K562 (cell line): ENCODE results near the gene UVRAG. TPM values are rescaled to one million over a fixed set of nuclear protein-coding genes. Genes with fewer than 3 reads are reported as not detected.

Experiments
- ATAC-seq: fragments of 200-7000 bp; cut with Tn5 transposase; 3 replicates; pipeline ENCODE4 v1.9.1; 2020; ENCODE audit warnings: moderate library complexity
- BruUV-seq: library from RNA; stranded (reverse); fragments of 400-500 nt; replicated peaks from 2 replicates; lab custom pipeline; 2021; lab: Mats Ljungman, UMichigan
- CTCF ChIA-PET: fragments of 300-600 bp; formaldehyde crosslinking; extraction: SDS; loops from one replicate; lab custom pipeline; 2021; ENCODE audit warnings: low intra/inter-chr PET ratio; lab: Yijun Ruan, JAX
- POLR2A ChIA-PET: fragments of 300-600, 350-650 bp; sonication (Branson Sonifier 250); formaldehyde crosslinking; extraction: SDS; loops from one replicate; lab custom pipeline; 2021; ENCODE audit warnings: antibody characterized with exemption, inconsistent platforms; lab: Yijun Ruan, JAX
- DNase-seq, 4 experiments: peaks; one replicate each; pipeline versions ENCODE4 v3.0.0 to v3.0.0-alpha.2; 2011 to 2018; ENCODE audit warnings: low spot score in 3 of 4, mixed read lengths in 3 of 4; ENCODE audit errors: extremely low read depth in 1 of 4
- FAIRE-seq: peaks from 2 replicates; lab custom pipeline; 2011; peaks lifted over from hg19 to GRCh38; lab: Jason Lieb, UNC
- H2AFZ ChIP-seq: 2 replicates; pipeline ENCODE4 v1.6.0; 2011; ENCODE audit warnings: low read depth, low read length, control low read depth, inconsistent platforms
- H3K27ac ChIP-seq: fragments of 200-600 bp; 3 replicates; pipeline ENCODE4 v1.8.0; 2011; ENCODE audit warnings: low read depth, mild to moderate bottlenecking, control low read depth, inconsistent platforms, low read length, moderate library complexity, mixed read lengths; ENCODE audit errors: extremely low read depth
- H3K27me3 ChIP-seq, 2 experiments: fragments of 300-600 bp in 1 of 2; 2 replicates in 1 of 2; 3 replicates in 1 of 2; pipeline versions ENCODE4 v1.6.0 to v1.8.0; 2011; ENCODE audit warnings: inconsistent platforms in 2 of 2, low read length in 2 of 2, mild to moderate bottlenecking in 1 of 2, mixed read lengths in 1 of 2, moderate library complexity in 1 of 2; ENCODE audit not compliant: control insufficient read depth in 2 of 2, insufficient read depth in 2 of 2
- H3K36me3 ChIP-seq: fragments of 300-600 bp; 3 replicates; pipeline ENCODE4 v1.8.0; 2011; ENCODE audit warnings: mild to moderate bottlenecking, low read length, inconsistent platforms; ENCODE audit not compliant: control insufficient read depth, insufficient read depth
- H3K4me1 ChIP-seq, 2 experiments: fragments of 200-600 bp in 1 of 2; replicated peaks in 1 of 2; 2 replicates in 1 of 2; 3 replicates in 1 of 2; pipeline versions ENCODE4 v1.5.1 to v1.8.0; 2011; ENCODE audit warnings: inconsistent platforms in 2 of 2, low read length in 2 of 2, mild to moderate bottlenecking in 1 of 2, mixed read lengths in 1 of 2, moderate library complexity in 1 of 2; ENCODE audit not compliant: control insufficient read depth in 2 of 2, insufficient read depth in 2 of 2
- H3K4me2 ChIP-seq: 2 replicates; pipeline ENCODE4 v1.6.1; 2011; ENCODE audit warnings: low read length, control low read depth, inconsistent platforms, mixed read lengths; ENCODE audit not compliant: insufficient read depth
- H3K4me3 ChIP-seq: fragments of 200-600 bp; sonication (generic), shearing (Covaris generic); 2 replicates; pipeline ENCODE4 v1.5.1; 2016; ENCODE audit warnings: control low read depth, inconsistent platforms
- H3K79me2 ChIP-seq: fragments of 200-600 bp; 3 replicates; pipeline ENCODE4 v1.8.0; 2011; ENCODE audit warnings: low read length, inconsistent platforms; ENCODE audit not compliant: control insufficient read depth, insufficient read depth
- H3K9ac ChIP-seq, 2 experiments: 2 replicates each; pipeline versions ENCODE4 v1.6.0 to v1.6.1; 2011; ENCODE audit warnings: low read depth in 2 of 2, low read length in 2 of 2, control low read depth in 1 of 2, inconsistent platforms in 1 of 2, mild to moderate bottlenecking in 1 of 2, mixed read lengths in 1 of 2; ENCODE audit not compliant: insufficient read depth in 1 of 2
- H3K9me1 ChIP-seq: one replicate; pipeline ENCODE4 v1.6.0; 2011; ENCODE audit warnings: inconsistent platforms, mild to moderate bottlenecking, low read length, moderate library complexity; ENCODE audit not compliant: control insufficient read depth, insufficient read depth
- H3K9me3 ChIP-seq: replicated peaks from 2 replicates; pipeline ENCODE4 v1.5.1; 2011; ENCODE audit warnings: low read depth, low read length, inconsistent platforms; ENCODE audit not compliant: control insufficient read depth, insufficient read depth
- H4K20me1 ChIP-seq: replicated peaks from 2 replicates; pipeline ENCODE4 v1.6.1; 2011; ENCODE audit warnings: low read length, inconsistent platforms, mixed read lengths; ENCODE audit not compliant: control insufficient read depth, insufficient read depth
- ARID2 ChIP-seq: fragments of 450-650 bp; IDR thresholded peaks from 2 replicates; pipeline ENCODE4 v1.6.1; 2017; ENCODE audit warnings: antibody characterized with exemption, mild to moderate bottlenecking
- FOSL1 ChIP-seq: fragments of 200-800 bp; sonication (Bioruptor generic); conservative IDR thresholded peaks from 2 replicates; pipeline ENCODE4 v1.6.1; 2016; ENCODE audit warnings: missing genetic modification characterization, missing compliant biosample characterization
- KDM5B ChIP-seq: fragments of 200-600 bp; sonication (generic); IDR thresholded peaks from 2 replicates; pipeline ENCODE4 v1.6.1; 2012; ENCODE audit warnings: low read depth, mild to moderate bottlenecking, moderate library complexity, low read length, control low read depth, inconsistent platforms; ENCODE audit not compliant: insufficient replicate concordance
- MYC ChIP-seq, 2 experiments: fragments of 250-450 bp in 1 of 2; sonication (Bioruptor Pico) in 1 of 2; IDR thresholded peaks; 2 replicates each; pipeline versions ENCODE4 v1.5.1 to v1.6.1; 2012 to 2021; ENCODE audit warnings: low read depth in 2 of 2, borderline replicate concordance in 1 of 2, improper control_type of control experiment in 1 of 2, low read length in 1 of 2, mild to moderate bottlenecking in 1 of 2, moderate library complexity in 1 of 2
- ZNF175 ChIP-seq: fragments of 200-800 bp; sonication (Bioruptor generic); IDR thresholded peaks from 2 replicates; pipeline ENCODE4 v1.6.1; 2016; ENCODE audit warnings: low read depth, mild to moderate bottlenecking, missing genetic modification characterization, missing compliant biosample characterization
- ZNF347 ChIP-seq: fragments of 450-650 bp; formaldehyde crosslinking; IDR thresholded peaks from 2 replicates; pipeline ENCODE4 v1.4.0; 2020; ENCODE audit warnings: low read depth, mild to moderate bottlenecking, moderate library complexity
- ZNF655 ChIP-seq: fragments of 250-450 bp; sonication (Bioruptor Pico); IDR thresholded peaks from 2 replicates; pipeline ENCODE4 v1.5.0; 2021
- WGBS: fragments of 100-300 bp; shearing (Covaris generic); methylation state at CpG from one replicate; pipeline ENCODE4 v1.1.6; 2016; ENCODE audit warnings: low coverage, mixed read lengths; ENCODE audit not compliant: insufficient coverage; ENCODE audit errors: missing lambda C conversion rate; 5-methylcytosine and 5-hydroxymethylcytosine counted together
- in situ Hi-C: fragments of 300-500 bp; cut with MboI; formaldehyde crosslinking; loops from 4 replicates; pipeline ENCODE4 v1.15.0; 2018; ENCODE audit warnings: inconsistent platforms, mixed read lengths
- intact Hi-C: fragments of 100-400 bp; cut with micrococcal nuclease; formaldehyde crosslinking; loops from 2 replicates; pipeline ENCODE4 v1.14.2; 2022
- polyA plus RNA-seq, 8 experiments: library from polyadenylated mRNA; depleted of rRNA in 4 of 8; stranded (reverse) in 5 of 8; unstranded in 3 of 8; fragments of >200 nt; fragmentation: Nextera tagmentation in 2 of 8; fragmentation: Illumina TruSeq in 1 of 8; extraction: Ambion mirVana in 2 of 8; extraction: Trizol in 1 of 8; gene quantifications; 2 replicates each; pipeline versions ENCODE4 v1.2.1 to v1.2.3, GENCODE V29; 2011 to 2014; ENCODE audit warnings: inconsistent platforms in 1 of 8, missing spikeins in 1 of 8
- total RNA-seq, 7 experiments: library from RNA; depleted of rRNA in 6 of 7; stranded (reverse); fragments of >200 nt in 6 of 7; fragmentation: Illumina TruSeq in 2 of 7; extraction: Trizol in 2 of 7; gene quantifications; 2 replicates each; pipeline versions ENCODE4 v1.2.1 to v1.2.3, GENCODE V29; 2011 to 2021; ENCODE audit warnings: low replicate concordance in 1 of 7

UVRAG gene
- total and polyA plus RNA-seq, 9 of the 15 experiments (the other 6 are each of a cell fraction or from before 2014, with no cell fraction given), result 3.1 to 17.8 (median 12.4) TPM

- TF ChIP-seq ZNF175 (CRISPR knock-in tag), result no peak
- TF ChIP-seq ZNF655 (CRISPR knock-in tag), result no peak
Measured at GRCh38 chr11:76158394-76159302, 343.6 kb downstream of the UVRAG start (continued).

- FAIRE-seq (no peak), DNase-seq (no peak), ATAC-seq (no peak)
- in situ Hi-C loops, result no loop called here
- H3K27me3 ChIP-seq, result peaks cover 4 to 33% of the 10 kb centered on the region in 2 experiments; a peak in 4 of 5 replicates
- peaks cover 3% of the 10 kb centered on the region; the same call in 1 of the 2 replicates for H4K20me1 ChIP-seq
- BruUV-seq, result no TSS peak
- H3K9ac ChIP-seq, result no peak overlapping the region; a peak in 1 of 4 replicates
- H3K4me1 ChIP-seq, result peaks cover 17 to 45% of the 10 kb centered on the region in 2 experiments; a peak in 4 of 5 replicates
- intact Hi-C loops, result loop anchor here (10.0 kb wide), 1 partner anchor 435 kb away; no protein-coding TSS in a partner anchor
- no peaks in the 10 kb centered on the region for H3K9me3 ChIP-seq
- H3K4me2 ChIP-seq, result no peak overlapping the region
- no peaks in the 10 kb centered on the region for H3K9me1 ChIP-seq
- CTCF ChIA-PET, result no interaction called here
- no peak overlapping the region for H3K27ac ChIP-seq
- no peaks in the 10 kb centered on the region for H3K79me2 ChIP-seq
- no peaks in the 10 kb centered on the region for H3K36me3 ChIP-seq
- no peak for TF ChIP-seq ARID2
- no peak for TF ChIP-seq KDM5B
- peak; percentile 15; the same call in 1 of the 2 replicates for TF ChIP-seq MYC (IDR thresholded peaks at IDR 0.05; ENCODE audit: low read depth, low read length)
- TF ChIP-seq MYC (CRISPR knock-in tag; IDR thresholded peaks at IDR 0.05; ENCODE audit: borderline replicate concordance, low read depth), result no peak
- TF ChIP-seq FOSL1 (tag), result no peak
- no peak for TF ChIP-seq ZNF347
- POLR2A ChIA-PET, result no interaction called here
- H2AFZ ChIP-seq, result no peak overlapping the region
- 34% methylated on average over 10 of the region's 14 CpGs for WGBS
- no peak overlapping the region for H3K4me3 ChIP-seq
Measured at GRCh38 chr11:76159303-76159937, 344.4 kb downstream of the UVRAG start.
